ENCODE results near the gene RPRD1B. TPM values are rescaled to one million over a fixed set of nuclear protein-coding genes. Genes with fewer than 3 reads are reported as not detected.
A peak's percentile ranks its signal among the peaks of the same experiment; 100 is the strongest.

Gene RPRD1B
- total and polyA plus RNA-seq, 2 of the 13 experiments (the other 11 are each of a cell fraction or from before 2014, with no cell fraction given) = 31.1 to 41.5 TPM

DNA sequence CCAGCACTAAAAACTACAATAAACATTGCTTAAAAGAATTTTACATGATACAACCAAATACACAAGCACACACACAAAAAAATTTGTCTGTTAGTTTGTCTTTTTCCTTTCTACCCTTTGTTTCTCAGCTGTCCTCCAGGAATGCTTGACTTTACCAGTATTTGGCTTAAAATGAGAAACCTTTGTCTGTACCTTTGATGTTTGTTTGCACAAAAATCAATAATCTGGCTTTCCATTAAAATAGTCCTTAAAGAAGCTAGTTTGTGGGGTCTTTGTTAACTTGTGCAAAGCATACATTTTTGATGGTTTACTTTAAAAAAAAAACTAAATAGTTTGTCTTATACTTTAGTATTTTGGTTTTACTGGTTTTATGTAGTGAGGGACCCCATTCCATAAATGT, 49.3 kb downstream of the RPRD1B start (continued):
- TF ChIP-seq, protein P1, sequence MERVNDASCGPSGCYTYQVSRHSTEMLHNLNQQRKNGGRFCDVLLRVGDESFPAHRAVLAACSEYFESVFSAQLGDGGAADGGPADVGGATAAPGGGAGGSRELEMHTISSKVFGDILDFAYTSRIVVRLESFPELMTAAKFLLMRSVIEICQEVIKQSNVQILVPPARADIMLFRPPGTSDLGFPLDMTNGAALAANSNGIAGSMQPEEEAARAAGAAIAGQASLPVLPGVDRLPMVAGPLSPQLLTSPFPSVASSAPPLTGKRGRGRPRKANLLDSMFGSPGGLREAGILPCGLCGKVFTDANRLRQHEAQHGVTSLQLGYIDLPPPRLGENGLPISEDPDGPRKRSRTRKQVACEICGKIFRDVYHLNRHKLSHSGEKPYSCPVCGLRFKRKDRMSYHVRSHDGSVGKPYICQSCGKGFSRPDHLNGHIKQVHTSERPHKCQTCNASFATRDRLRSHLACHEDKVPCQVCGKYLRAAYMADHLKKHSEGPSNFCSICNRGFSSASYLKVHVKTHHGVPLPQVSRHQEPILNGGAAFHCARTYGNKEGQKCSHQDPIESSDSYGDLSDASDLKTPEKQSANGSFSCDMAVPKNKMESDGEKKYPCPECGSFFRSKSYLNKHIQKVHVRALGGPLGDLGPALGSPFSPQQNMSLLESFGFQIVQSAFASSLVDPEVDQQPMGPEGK (CRISPR knock-in tag; IDR thresholded peaks at IDR 0.05) = peak; percentile 51; the same call in 1 of the 2 replicates
- TF ChIP-seq, protein P2, sequence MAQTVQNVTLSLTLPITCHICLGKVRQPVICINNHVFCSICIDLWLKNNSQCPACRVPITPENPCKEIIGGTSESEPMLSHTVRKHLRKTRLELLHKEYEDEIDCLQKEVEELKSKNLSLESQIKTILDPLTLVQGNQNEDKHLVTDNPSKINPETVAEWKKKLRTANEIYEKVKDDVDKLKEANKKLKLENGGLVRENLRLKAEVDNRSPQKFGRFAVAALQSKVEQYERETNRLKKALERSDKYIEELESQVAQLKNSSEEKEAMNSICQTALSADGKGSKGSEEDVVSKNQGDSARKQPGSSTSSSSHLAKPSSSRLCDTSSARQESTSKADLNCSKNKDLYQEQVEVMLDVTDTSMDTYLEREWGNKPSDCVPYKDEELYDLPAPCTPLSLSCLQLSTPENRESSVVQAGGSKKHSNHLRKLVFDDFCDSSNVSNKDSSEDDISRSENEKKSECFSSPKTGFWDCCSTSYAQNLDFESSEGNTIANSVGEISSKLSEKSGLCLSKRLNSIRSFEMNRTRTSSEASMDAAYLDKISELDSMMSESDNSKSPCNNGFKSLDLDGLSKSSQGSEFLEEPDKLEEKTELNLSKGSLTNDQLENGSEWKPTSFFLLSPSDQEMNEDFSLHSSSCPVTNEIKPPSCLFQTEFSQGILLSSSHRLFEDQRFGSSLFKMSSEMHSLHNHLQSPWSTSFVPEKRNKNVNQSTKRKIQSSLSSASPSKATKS (CRISPR knock-in tag; IDR thresholded peaks at IDR 0.05) = no peak
- TF ChIP-seq, protein P3, sequence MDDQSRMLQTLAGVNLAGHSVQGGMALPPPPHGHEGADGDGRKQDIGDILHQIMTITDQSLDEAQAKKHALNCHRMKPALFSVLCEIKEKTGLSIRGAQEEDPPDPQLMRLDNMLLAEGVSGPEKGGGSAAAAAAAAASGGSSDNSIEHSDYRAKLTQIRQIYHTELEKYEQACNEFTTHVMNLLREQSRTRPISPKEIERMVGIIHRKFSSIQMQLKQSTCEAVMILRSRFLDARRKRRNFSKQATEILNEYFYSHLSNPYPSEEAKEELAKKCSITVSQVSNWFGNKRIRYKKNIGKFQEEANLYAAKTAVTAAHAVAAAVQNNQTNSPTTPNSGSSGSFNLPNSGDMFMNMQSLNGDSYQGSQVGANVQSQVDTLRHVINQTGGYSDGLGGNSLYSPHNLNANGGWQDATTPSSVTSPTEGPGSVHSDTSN (CRISPR knock-in tag; IDR thresholded peaks at IDR 0.05; ENCODE audit: borderline replicate concordance) = no peak
- 0 out of 2 replicates have a peak, but pooled peaks have one; percentile 20 for TF ChIP-seq TRIM24 (CRISPR knock-in tag; IDR thresholded peaks at IDR 0.05)
- no peak for TF ChIP-seq ZSCAN31 (CRISPR knock-in tag; IDR thresholded peaks at IDR 0.05; ENCODE audit: low read depth)
- TF ChIP-seq HOXA5 (CRISPR knock-in tag; IDR thresholded peaks at IDR 0.05) = no peak
- TF ChIP-seq, protein P4, sequence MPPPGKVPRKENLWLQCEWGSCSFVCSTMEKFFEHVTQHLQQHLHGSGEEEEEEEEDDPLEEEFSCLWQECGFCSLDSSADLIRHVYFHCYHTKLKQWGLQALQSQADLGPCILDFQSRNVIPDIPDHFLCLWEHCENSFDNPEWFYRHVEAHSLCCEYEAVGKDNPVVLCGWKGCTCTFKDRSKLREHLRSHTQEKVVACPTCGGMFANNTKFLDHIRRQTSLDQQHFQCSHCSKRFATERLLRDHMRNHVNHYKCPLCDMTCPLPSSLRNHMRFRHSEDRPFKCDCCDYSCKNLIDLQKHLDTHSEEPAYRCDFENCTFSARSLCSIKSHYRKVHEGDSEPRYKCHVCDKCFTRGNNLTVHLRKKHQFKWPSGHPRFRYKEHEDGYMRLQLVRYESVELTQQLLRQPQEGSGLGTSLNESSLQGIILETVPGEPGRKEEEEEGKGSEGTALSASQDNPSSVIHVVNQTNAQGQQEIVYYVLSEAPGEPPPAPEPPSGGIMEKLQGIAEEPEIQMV (CRISPR knock-in tag; IDR thresholded peaks at IDR 0.05; ENCODE audit: low read depth) = no peak
- TF ChIP-seq, protein P5, sequence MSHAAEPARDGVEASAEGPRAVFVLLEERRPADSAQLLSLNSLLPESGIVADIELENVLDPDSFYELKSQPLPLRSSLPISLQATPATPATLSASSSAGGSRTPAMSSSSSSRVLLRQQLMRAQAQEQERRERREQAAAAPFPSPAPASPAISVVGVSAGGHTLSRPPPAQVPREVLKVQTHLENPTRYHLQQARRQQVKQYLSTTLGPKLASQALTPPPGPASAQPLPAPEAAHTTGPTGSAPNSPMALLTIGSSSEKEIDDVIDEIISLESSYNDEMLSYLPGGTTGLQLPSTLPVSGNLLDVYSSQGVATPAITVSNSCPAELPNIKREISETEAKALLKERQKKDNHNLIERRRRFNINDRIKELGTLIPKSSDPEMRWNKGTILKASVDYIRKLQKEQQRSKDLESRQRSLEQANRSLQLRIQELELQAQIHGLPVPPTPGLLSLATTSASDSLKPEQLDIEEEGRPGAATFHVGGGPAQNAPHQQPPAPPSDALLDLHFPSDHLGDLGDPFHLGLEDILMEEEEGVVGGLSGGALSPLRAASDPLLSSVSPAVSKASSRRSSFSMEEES (CRISPR knock-in tag; IDR thresholded peaks at IDR 0.05) = peak; percentile 43; the same call in 1 of the 2 replicates
- no peak for TF ChIP-seq RORA (CRISPR knock-in tag; IDR thresholded peaks at IDR 0.05)
- TF ChIP-seq, protein P6, sequence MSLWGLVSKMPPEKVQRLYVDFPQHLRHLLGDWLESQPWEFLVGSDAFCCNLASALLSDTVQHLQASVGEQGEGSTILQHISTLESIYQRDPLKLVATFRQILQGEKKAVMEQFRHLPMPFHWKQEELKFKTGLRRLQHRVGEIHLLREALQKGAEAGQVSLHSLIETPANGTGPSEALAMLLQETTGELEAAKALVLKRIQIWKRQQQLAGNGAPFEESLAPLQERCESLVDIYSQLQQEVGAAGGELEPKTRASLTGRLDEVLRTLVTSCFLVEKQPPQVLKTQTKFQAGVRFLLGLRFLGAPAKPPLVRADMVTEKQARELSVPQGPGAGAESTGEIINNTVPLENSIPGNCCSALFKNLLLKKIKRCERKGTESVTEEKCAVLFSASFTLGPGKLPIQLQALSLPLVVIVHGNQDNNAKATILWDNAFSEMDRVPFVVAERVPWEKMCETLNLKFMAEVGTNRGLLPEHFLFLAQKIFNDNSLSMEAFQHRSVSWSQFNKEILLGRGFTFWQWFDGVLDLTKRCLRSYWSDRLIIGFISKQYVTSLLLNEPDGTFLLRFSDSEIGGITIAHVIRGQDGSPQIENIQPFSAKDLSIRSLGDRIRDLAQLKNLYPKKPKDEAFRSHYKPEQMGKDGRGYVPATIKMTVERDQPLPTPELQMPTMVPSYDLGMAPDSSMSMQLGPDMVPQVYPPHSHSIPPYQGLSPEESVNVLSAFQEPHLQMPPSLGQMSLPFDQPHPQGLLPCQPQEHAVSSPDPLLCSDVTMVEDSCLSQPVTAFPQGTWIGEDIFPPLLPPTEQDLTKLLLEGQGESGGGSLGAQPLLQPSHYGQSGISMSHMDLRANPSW (CRISPR knock-in tag; IDR thresholded peaks at IDR 0.05; ENCODE audit: borderline replicate concordance) = no peak
- peak; percentile 95 for TF ChIP-seq NFIC (IDR thresholded peaks at IDR 0.05; ENCODE audit: low read length)
- TF ChIP-seq, protein P7, sequence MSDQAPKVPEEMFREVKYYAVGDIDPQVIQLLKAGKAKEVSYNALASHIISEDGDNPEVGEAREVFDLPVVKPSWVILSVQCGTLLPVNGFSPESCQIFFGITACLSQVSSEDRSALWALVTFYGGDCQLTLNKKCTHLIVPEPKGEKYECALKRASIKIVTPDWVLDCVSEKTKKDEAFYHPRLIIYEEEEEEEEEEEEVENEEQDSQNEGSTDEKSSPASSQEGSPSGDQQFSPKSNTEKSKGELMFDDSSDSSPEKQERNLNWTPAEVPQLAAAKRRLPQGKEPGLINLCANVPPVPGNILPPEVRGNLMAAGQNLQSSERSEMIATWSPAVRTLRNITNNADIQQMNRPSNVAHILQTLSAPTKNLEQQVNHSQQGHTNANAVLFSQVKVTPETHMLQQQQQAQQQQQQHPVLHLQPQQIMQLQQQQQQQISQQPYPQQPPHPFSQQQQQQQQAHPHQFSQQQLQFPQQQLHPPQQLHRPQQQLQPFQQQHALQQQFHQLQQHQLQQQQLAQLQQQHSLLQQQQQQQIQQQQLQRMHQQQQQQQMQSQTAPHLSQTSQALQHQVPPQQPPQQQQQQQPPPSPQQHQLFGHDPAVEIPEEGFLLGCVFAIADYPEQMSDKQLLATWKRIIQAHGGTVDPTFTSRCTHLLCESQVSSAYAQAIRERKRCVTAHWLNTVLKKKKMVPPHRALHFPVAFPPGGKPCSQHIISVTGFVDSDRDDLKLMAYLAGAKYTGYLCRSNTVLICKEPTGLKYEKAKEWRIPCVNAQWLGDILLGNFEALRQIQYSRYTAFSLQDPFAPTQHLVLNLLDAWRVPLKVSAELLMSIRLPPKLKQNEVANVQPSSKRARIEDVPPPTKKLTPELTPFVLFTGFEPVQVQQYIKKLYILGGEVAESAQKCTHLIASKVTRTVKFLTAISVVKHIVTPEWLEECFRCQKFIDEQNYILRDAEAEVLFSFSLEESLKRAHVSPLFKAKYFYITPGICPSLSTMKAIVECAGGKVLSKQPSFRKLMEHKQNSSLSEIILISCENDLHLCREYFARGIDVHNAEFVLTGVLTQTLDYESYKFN (CRISPR knock-in tag; conservative IDR thresholded peaks at IDR 0.05) = peak; percentile 95
- TF ChIP-seq ZNF446 (CRISPR knock-in tag; IDR thresholded peaks at IDR 0.05) = no peak
- TF ChIP-seq KDM3A (CRISPR knock-in tag; IDR thresholded peaks at IDR 0.05; ENCODE audit: low read depth) = 0 out of 2 replicates have a peak, but pooled peaks have one; percentile 18
